Parathyroid adenoma (tissue), 2 donors: ENCODE data around the gene ARNT2.

Experiments
- H2AFZ ChIP-seq: fragments of 300-600 bp; sonication (generic); one replicate; pipeline ENCODE4 v1.7.0; 2017; ENCODE audit warnings: antibody characterized with exemption, mild to moderate bottlenecking
- H3K27ac ChIP-seq: fragments of 300-600 bp; sonication (generic); one replicate; pipeline ENCODE4 v1.7.0; 2017
- H3K27me3 ChIP-seq: fragments of 300-600 bp; sonication (generic); one replicate; pipeline ENCODE4 v1.7.0; 2017; ENCODE audit warnings: low read length; ENCODE audit not compliant: control insufficient read depth, insufficient read depth
- H3K36me3 ChIP-seq: fragments of 300-600 bp; sonication (generic); one replicate; pipeline ENCODE4 v1.7.0; 2017; ENCODE audit warnings: low read length; ENCODE audit not compliant: control insufficient read depth, insufficient read depth
- H3K4me1 ChIP-seq: fragments of 300-600 bp; sonication (generic); one replicate; pipeline ENCODE4 v1.7.0; 2017; ENCODE audit warnings: control low read depth
- H3K4me2 ChIP-seq: fragments of 300-600 bp; sonication (generic); one replicate; pipeline ENCODE4 v1.7.0; 2017; ENCODE audit warnings: low read length
- H3K4me3 ChIP-seq: fragments of 300-600 bp; sonication (generic); one replicate; pipeline ENCODE4 v1.7.0; 2017; ENCODE audit warnings: low read depth, low read length
- H3K79me2 ChIP-seq: fragments of 300-600 bp; sonication (generic); one replicate; pipeline ENCODE4 v1.7.0; 2017; ENCODE audit warnings: control low read depth
- H3K9ac ChIP-seq: fragments of 300-600 bp; sonication (generic); one replicate; pipeline ENCODE4 v1.7.0; 2017; ENCODE audit warnings: mild to moderate bottlenecking
- H3K9me3 ChIP-seq: fragments of 300-600 bp; sonication (generic); one replicate; pipeline ENCODE4 v1.7.0; 2017; ENCODE audit warnings: low read length; ENCODE audit not compliant: control insufficient read depth
- TF ChIP-seq, protein P1 (sequence below): fragments of 300-600 bp; sonication (generic); IDR thresholded peaks from one replicate; pipeline ENCODE4 v1.7.0; 2017; ENCODE audit warnings: antibody characterized with exemption, mild to moderate bottlenecking
- donor health status: primary hyperparathyroidism.

ARNT2 gene

DNA sequence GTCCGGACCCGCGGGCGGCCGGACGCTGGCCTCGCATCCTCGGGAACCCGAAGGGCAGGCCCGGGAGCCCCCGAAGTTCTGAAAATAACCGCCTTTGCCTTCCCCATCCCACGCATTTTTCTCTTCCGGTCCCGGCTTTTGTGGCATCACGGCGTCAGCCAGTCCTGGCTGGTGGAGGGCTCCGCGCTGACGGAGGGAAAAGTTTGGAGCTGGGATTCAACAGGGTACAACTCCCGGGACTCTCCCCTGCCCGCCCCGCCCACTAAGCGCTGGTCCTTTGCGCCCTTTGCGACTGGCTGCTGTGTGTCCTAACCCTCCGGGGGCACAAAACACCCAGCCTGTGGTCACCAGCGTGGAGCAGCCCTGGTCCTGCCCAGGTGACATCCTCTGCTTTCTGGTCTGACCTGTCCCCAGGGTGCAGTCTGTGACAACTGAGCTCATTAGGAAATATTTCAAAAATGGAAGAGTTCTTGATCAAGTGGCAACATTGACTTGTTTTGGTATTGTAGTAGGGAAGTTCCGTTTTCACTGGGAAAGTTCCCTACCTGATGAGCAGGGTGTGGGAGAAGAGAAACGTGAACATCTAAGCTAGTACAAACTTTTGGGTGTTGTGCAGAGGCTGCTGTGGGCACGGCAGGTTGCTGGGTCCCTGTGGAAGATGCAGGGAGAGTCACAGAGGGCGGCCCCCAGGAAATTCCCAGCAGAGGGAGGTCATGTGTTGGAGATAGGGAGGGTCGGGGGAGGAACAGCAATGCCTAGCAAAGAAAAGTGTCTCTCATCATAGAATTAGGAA is 775 bp downstream of the ARNT2 start:
- Histone ChIP-seq H3K9ac (no peak overlapping the region), H3K27ac (no peak overlapping the region), H3K4me2 (peak overlapping the region; percentile 16), H3K36me3 (no peaks in the 10 kb centered on the region), H3K27me3 (no peaks in the 10 kb centered on the region), H3K79me2 (no peaks in the 10 kb centered on the region), H3K4me1 (no peaks in the 10 kb centered on the region), H2AFZ (peak overlapping the region; percentile 73), H3K9me3 (no peaks in the 10 kb centered on the region), H3K4me3 (no peak overlapping the region)
- TF ChIP-seq, protein P1, sequence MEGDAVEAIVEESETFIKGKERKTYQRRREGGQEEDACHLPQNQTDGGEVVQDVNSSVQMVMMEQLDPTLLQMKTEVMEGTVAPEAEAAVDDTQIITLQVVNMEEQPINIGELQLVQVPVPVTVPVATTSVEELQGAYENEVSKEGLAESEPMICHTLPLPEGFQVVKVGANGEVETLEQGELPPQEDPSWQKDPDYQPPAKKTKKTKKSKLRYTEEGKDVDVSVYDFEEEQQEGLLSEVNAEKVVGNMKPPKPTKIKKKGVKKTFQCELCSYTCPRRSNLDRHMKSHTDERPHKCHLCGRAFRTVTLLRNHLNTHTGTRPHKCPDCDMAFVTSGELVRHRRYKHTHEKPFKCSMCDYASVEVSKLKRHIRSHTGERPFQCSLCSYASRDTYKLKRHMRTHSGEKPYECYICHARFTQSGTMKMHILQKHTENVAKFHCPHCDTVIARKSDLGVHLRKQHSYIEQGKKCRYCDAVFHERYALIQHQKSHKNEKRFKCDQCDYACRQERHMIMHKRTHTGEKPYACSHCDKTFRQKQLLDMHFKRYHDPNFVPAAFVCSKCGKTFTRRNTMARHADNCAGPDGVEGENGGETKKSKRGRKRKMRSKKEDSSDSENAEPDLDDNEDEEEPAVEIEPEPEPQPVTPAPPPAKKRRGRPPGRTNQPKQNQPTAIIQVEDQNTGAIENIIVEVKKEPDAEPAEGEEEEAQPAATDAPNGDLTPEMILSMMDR = no peak

DNA sequence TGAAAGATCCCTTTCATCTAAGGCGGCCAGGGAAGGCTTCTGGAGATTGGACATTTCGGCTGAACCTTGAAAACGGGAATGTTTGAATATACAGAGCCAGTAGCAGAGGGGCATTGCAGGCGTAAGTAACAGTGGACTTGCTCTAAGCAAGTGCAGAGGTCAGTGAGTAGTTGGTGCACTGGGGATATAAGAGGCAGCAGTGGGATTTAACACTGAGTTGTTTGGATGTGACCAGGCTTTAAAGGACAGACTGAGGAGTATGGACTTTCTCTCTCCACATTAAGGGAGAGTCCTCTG is 1.3 kb downstream of the ARNT2 start:
- no peak overlapping the region for H3K4me3 ChIP-seq
- H3K9me3 ChIP-seq = no peaks in the 10 kb centered on the region
- H3K4me2 ChIP-seq = no peak overlapping the region
- H3K9ac ChIP-seq = no peak overlapping the region
- H3K27ac ChIP-seq = no peak overlapping the region
- H3K36me3 ChIP-seq = no peaks in the 10 kb centered on the region
- no peaks in the 10 kb centered on the region for H3K79me2 ChIP-seq
- H2AFZ ChIP-seq = no peak overlapping the region
- TF ChIP-seq, protein P1 = no peak
- no peaks in the 10 kb centered on the region for H3K4me1 ChIP-seq
- no peaks in the 10 kb centered on the region for H3K27me3 ChIP-seq

DNA sequence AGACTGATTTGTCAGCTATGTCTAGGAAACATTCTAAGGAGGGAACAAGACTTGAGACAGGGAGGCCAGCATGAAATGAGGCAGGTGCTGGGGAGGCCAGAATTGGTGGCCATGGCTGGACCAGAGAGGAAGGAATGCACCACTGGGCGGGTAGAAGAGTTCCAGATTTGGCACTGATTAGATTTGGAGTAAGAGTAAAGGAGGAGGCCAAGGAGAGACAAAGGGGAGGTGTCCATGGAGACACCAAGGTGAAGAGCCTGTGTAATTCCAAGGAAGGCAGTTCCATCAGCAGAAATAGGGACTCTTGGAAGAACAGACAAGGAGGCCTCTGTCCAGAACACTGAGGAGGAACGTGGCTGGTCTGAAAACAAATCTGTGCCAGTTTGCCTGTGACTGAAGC is 1.8 kb downstream of the ARNT2 start:
- H3K9ac ChIP-seq = no peak overlapping the region

DNA sequence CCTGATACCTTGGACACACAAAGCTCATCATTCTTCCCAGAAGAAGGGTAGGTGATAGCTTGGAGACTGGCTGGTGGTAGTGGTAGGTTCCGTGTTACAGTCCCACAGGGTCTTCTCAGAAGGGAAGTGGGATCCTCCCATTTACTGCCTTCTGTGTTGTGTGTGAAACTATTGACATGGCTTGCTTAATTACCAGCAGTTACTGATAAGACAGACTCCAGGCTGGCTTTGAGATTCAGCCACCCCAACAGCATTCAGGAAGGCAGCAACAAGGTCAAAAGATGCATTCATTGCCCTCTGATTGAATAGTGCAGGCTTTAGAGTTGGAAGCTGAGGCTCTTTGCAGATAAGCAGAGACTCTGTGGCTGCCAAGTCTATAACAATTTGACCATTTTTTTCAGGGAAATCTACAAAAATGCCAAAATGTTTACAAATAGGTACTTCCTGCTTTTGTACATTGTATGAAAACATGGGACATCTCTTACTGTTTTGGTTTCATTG is 7.7 kb downstream of the ARNT2 start:
- Histone ChIP-seq H3K9ac (no peak overlapping the region), H3K79me2 (no peaks in the 10 kb centered on the region), H3K36me3 (no peaks in the 10 kb centered on the region), H3K4me1 (no peaks in the 10 kb centered on the region), H3K4me2 (no peak overlapping the region), H3K27me3 (no peaks in the 10 kb centered on the region), H2AFZ (no peak overlapping the region), H3K4me3 (no peak overlapping the region), H3K27ac (no peak overlapping the region), H3K9me3 (no peaks in the 10 kb centered on the region)
- TF ChIP-seq, protein P1 = no peak

More for the DNA sequence above, 1.8 kb downstream of the ARNT2 start:
- Histone ChIP-seq H3K36me3 (no peaks in the 10 kb centered on the region), H3K79me2 (no peaks in the 10 kb centered on the region), H3K4me3 (no peak overlapping the region), H3K4me2 (no peak overlapping the region), H3K27me3 (no peaks in the 10 kb centered on the region), H3K9me3 (no peaks in the 10 kb centered on the region), H3K27ac (no peak overlapping the region), H2AFZ (no peak overlapping the region), H3K4me1 (no peaks in the 10 kb centered on the region)
- TF ChIP-seq, protein P1 = no peak
